ENCODE data around the gene AFG3L2. TPM values are rescaled to one million over a fixed set of nuclear protein-coding genes. Genes with fewer than 3 reads are reported as not detected.

The AFG3L2 gene
- total and polyA plus RNA-seq, 2 of the 13 experiments (the other 11 are each of a cell fraction or from before 2014, with no cell fraction given), result 28.6 to 86.9 TPM

- TF ChIP-seq, protein P1, sequence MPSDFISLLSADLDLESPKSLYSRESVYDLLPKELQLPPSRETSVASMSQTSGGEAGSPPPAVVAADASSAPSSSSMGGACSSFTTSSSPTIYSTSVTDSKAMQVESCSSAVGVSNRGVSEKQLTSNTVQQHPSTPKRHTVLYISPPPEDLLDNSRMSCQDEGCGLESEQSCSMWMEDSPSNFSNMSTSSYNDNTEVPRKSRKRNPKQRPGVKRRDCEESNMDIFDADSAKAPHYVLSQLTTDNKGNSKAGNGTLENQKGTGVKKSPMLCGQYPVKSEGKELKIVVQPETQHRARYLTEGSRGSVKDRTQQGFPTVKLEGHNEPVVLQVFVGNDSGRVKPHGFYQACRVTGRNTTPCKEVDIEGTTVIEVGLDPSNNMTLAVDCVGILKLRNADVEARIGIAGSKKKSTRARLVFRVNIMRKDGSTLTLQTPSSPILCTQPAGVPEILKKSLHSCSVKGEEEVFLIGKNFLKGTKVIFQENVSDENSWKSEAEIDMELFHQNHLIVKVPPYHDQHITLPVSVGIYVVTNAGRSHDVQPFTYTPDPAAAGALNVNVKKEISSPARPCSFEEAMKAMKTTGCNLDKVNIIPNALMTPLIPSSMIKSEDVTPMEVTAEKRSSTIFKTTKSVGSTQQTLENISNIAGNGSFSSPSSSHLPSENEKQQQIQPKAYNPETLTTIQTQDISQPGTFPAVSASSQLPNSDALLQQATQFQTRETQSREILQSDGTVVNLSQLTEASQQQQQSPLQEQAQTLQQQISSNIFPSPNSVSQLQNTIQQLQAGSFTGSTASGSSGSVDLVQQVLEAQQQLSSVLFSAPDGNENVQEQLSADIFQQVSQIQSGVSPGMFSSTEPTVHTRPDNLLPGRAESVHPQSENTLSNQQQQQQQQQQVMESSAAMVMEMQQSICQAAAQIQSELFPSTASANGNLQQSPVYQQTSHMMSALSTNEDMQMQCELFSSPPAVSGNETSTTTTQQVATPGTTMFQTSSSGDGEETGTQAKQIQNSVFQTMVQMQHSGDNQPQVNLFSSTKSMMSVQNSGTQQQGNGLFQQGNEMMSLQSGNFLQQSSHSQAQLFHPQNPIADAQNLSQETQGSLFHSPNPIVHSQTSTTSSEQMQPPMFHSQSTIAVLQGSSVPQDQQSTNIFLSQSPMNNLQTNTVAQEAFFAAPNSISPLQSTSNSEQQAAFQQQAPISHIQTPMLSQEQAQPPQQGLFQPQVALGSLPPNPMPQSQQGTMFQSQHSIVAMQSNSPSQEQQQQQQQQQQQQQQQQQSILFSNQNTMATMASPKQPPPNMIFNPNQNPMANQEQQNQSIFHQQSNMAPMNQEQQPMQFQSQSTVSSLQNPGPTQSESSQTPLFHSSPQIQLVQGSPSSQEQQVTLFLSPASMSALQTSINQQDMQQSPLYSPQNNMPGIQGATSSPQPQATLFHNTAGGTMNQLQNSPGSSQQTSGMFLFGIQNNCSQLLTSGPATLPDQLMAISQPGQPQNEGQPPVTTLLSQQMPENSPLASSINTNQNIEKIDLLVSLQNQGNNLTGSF (CRISPR knock-in tag; IDR thresholded peaks at IDR 0.05), result no peak
- TF ChIP-seq ZNF451 (CRISPR knock-in tag; IDR thresholded peaks at IDR 0.05) (no peak), ZNF354B (CRISPR knock-in tag; IDR thresholded peaks at IDR 0.05) (no peak), EED (CRISPR knock-in tag; IDR thresholded peaks at IDR 0.05) (no peak), MXI1 (IDR thresholded peaks at IDR 0.05; ENCODE audit: borderline replicate concordance, low read depth, low read length) (no peak; the same call in 2 of the 3 replicates), NFIC (IDR thresholded peaks at IDR 0.05; ENCODE audit: low read length) (no peak), THAP11 (CRISPR knock-in tag; IDR thresholded peaks at IDR 0.05) (no peak), ISX (CRISPR knock-in tag; conservative IDR thresholded peaks at IDR 0.05) (no peak), ZNF124 (CRISPR knock-in tag; IDR thresholded peaks at IDR 0.05) (0 out of 2 replicates have a peak, but pooled peaks have one; percentile 37), ZBTB14 (CRISPR knock-in tag; IDR thresholded peaks at IDR 0.05) (no peak), ZBTB7A (CRISPR knock-in tag; IDR thresholded peaks at IDR 0.05) (no peak), KDM5B (CRISPR knock-in tag; IDR thresholded peaks at IDR 0.05; ENCODE audit: borderline replicate concordance) (peak; percentile 41; the same call in 1 of the 2 replicates), LBX2 (CRISPR knock-in tag; IDR thresholded peaks at IDR 0.05; ENCODE audit: borderline replicate concordance) (no peak)
- TF ChIP-seq, protein P2, sequence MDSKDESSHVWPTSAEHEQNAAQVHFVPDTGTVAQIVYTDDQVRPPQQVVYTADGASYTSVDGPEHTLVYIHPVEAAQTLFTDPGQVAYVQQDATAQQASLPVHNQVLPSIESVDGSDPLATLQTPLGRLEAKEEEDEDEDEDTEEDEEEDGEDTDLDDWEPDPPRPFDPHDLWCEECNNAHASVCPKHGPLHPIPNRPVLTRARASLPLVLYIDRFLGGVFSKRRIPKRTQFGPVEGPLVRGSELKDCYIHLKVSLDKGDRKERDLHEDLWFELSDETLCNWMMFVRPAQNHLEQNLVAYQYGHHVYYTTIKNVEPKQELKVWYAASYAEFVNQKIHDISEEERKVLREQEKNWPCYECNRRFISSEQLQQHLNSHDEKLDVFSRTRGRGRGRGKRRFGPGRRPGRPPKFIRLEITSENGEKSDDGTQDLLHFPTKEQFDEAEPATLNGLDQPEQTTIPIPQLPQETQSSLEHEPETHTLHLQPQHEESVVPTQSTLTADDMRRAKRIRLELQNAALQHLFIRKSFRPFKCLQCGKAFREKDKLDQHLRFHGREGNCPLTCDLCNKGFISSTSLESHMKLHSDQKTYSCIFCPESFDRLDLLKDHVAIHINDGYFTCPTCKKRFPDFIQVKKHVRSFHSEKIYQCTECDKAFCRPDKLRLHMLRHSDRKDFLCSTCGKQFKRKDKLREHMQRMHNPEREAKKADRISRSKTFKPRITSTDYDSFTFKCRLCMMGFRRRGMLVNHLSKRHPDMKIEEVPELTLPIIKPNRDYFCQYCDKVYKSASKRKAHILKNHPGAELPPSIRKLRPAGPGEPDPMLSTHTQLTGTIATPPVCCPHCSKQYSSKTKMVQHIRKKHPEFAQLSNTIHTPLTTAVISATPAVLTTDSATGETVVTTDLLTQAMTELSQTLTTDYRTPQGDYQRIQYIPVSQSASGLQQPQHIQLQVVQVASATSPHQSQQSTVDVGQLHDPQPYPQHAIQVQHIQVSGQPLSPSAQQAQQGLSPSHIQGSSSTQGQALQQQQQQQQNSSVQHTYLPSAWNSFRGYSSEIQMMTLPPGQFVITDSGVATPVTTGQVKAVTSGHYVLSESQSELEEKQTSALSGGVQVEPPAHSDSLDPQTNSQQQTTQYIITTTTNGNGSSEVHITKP (CRISPR knock-in tag; IDR thresholded peaks at IDR 0.05; ENCODE audit: low read depth), result peak; percentile 78
- TF ChIP-seq, protein P3, sequence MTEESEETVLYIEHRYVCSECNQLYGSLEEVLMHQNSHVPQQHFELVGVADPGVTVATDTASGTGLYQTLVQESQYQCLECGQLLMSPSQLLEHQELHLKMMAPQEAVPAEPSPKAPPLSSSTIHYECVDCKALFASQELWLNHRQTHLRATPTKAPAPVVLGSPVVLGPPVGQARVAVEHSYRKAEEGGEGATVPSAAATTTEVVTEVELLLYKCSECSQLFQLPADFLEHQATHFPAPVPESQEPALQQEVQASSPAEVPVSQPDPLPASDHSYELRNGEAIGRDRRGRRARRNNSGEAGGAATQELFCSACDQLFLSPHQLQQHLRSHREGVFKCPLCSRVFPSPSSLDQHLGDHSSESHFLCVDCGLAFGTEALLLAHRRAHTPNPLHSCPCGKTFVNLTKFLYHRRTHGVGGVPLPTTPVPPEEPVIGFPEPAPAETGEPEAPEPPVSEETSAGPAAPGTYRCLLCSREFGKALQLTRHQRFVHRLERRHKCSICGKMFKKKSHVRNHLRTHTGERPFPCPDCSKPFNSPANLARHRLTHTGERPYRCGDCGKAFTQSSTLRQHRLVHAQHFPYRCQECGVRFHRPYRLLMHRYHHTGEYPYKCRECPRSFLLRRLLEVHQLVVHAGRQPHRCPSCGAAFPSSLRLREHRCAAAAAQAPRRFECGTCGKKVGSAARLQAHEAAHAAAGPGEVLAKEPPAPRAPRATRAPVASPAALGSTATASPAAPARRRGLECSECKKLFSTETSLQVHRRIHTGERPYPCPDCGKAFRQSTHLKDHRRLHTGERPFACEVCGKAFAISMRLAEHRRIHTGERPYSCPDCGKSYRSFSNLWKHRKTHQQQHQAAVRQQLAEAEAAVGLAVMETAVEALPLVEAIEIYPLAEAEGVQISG (CRISPR knock-in tag; IDR thresholded peaks at IDR 0.05), result peak; percentile 51; the same call in 1 of the 2 replicates
These were observed 650 bp upstream of the AFG3L2 start (continued) for GRCh38 chr18:12377556-12378197.

Measured in HepG2 (cell line).